Calu3 (cell line): ENCODE results near the gene FOXC2. TPM values are rescaled to one million over a fixed set of nuclear protein-coding genes. Genes with fewer than 3 reads are reported as not detected.

Source experiments
- BruUV-seq: library from RNA; stranded (reverse); fragments of 400-500 nt; replicated peaks from 2 replicates; lab custom pipeline; 2021; lab: Mats Ljungman, UMichigan
- CTCF ChIA-PET: fragments of 300-600 bp; sonication (Branson Sonifier 250); formaldehyde crosslinking; loops from one replicate; lab custom pipeline; 2022; ENCODE audit warnings: antibody characterized with exemption; lab: Charles Lee
- DNase-seq: peaks from one replicate; pipeline ENCODE4 v3.0.0; 2022
- H3K27ac Mint-ChIP-seq: one replicate; pipeline ENCODE4 v1.8.0; 2022; ENCODE audit warnings: mixed read lengths; ENCODE audit not compliant: unreplicated experiment
- H3K27me3 Mint-ChIP-seq: one replicate; pipeline ENCODE4 v1.8.0; 2022; ENCODE audit warnings: mixed read lengths; ENCODE audit not compliant: unreplicated experiment
- H3K36me3 Mint-ChIP-seq: one replicate; pipeline ENCODE4 v1.8.0; 2022; ENCODE audit warnings: mild to moderate bottlenecking, moderate library complexity, mixed read lengths; ENCODE audit not compliant: insufficient read depth, unreplicated experiment
- H3K4me1 Mint-ChIP-seq: one replicate; pipeline ENCODE4 v1.8.0; 2022; ENCODE audit warnings: mild to moderate bottlenecking, low read depth, mixed read lengths; ENCODE audit not compliant: unreplicated experiment
- H3K4me3 Mint-ChIP-seq: one replicate; pipeline ENCODE4 v1.8.0; 2022; ENCODE audit warnings: mild to moderate bottlenecking, low read depth, moderate library complexity, mixed read lengths; ENCODE audit not compliant: unreplicated experiment
- H3K9me3 Mint-ChIP-seq: one replicate; pipeline ENCODE4 v1.8.0; 2022; ENCODE audit warnings: low read depth, mixed read lengths; ENCODE audit not compliant: unreplicated experiment
- CTCF ChIP-seq: fragments of 200-600 bp; IDR thresholded peaks from one replicate; pipeline ENCODE4 v1.8.0; 2022; ENCODE audit warnings: antibody characterized with exemption; ENCODE audit not compliant: unreplicated experiment
- intact Hi-C: fragments of 100-400 bp; cut with micrococcal nuclease; formaldehyde crosslinking; loops from one replicate; pipeline ENCODE4 v1.10.0; 2022; ENCODE audit not compliant: unreplicated experiment
- total RNA-seq: library from RNA; stranded (reverse); gene quantifications from 2 replicates; pipeline ENCODE4 v1.2.3, GENCODE V29; 2022

FOXC2 gene
- total RNA-seq, 1 experiment from 2014 or later = 10.9 TPM

GRCh38 chr16:86601356-86601755 is 34.7 kb downstream of the FOXC2 start:
- BruUV-seq = no TSS peak
- Mint-ChIP-seq H3K9me3 (peaks cover 8% of the 10 kb centered on the region), H3K27ac (no peak overlapping the region), H3K27me3 (peaks cover 22% of the 10 kb centered on the region), H3K4me1 (no peaks in the 10 kb centered on the region), H3K4me3 (no peak overlapping the region), H3K36me3 (peaks cover 8% of the 10 kb centered on the region)
- no peak for TF ChIP-seq CTCF
- intact Hi-C loops = no loop called here
- no peak for DNase-seq
- CTCF ChIA-PET = no interaction called here

- no peak overlapping the region for H3K4me3 Mint-ChIP-seq
- BruUV-seq = no TSS peak
- H3K36me3 Mint-ChIP-seq = peaks cover 8% of the 10 kb centered on the region
- peaks cover 12% of the 10 kb centered on the region for H3K9me3 Mint-ChIP-seq
- intact Hi-C loops = no loop called here
- no peak for DNase-seq
- peaks cover 22% of the 10 kb centered on the region for H3K27me3 Mint-ChIP-seq
- no peak for TF ChIP-seq CTCF
- H3K27ac Mint-ChIP-seq = no peak overlapping the region
- CTCF ChIA-PET = no interaction called here
- no peaks in the 10 kb centered on the region for H3K4me1 Mint-ChIP-seq
Observed at GRCh38 chr16:86602521-86602920, 35.9 kb downstream of the FOXC2 start.

- Mint-ChIP-seq H3K9me3 (peaks cover 7% of the 10 kb centered on the region), H3K27ac (no peak overlapping the region), H3K4me3 (no peak overlapping the region), H3K4me1 (peaks cover 7% of the 10 kb centered on the region), H3K36me3 (no peaks in the 10 kb centered on the region), H3K27me3 (peaks cover 14% of the 10 kb centered on the region)
- no TSS peak for BruUV-seq
- no peak for TF ChIP-seq CTCF
- intact Hi-C loops = no loop called here
- no peak for DNase-seq
- CTCF ChIA-PET = interaction anchor here (1.1 kb wide), 1 partner anchor 40 kb away, joined by 4 read pairs; no protein-coding TSS in a partner anchor
Observed at GRCh38 chr16:86604436-86605193, 38.0 kb downstream of the FOXC2 start.

DNA sequence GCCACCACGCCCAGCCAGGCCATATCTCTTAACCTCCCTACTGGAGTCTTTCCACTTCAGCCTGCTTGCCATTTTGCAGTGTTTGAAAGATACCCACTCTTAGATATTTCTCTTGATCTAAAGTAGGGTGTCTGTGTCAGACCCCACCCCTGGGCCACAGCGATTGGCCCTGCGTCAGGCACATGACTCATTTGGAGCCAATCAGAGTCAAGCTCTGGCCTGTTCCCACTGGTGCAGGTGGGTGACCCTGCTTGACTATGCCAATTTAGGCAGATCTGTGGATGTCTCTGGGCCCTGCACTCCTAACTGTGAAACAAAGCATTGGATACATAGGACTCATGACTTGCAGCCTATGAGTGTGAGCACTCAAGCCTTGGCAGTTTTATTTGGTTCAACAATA is 39.3 kb downstream of the FOXC2 start:
- H3K27ac Mint-ChIP-seq = no peak overlapping the region
- peaks cover 7% of the 10 kb centered on the region for H3K4me1 Mint-ChIP-seq
- CTCF ChIA-PET = no interaction called here
- peaks cover 14% of the 10 kb centered on the region for H3K27me3 Mint-ChIP-seq
- TF ChIP-seq CTCF = no peak
- no TSS peak for BruUV-seq
- no peak overlapping the region for H3K4me3 Mint-ChIP-seq
- H3K36me3 Mint-ChIP-seq = no peaks in the 10 kb centered on the region
- DNase-seq = no peak
- intact Hi-C loops = no loop called here
- H3K9me3 Mint-ChIP-seq = peaks cover 7% of the 10 kb centered on the region
